Fibroblast of lung (primary cell): ENCODE measurements around the gene SDC4. TPM values are rescaled to one million over a fixed set of nuclear protein-coding genes. Genes with fewer than 3 reads are reported as not detected.

Experiments used
- DNase-seq, 2 donors: peaks; one replicate each; pipeline versions ENCODE4 v3.0.0 to v3.0.0-alpha.2; 2010; ENCODE audit warnings: low read depth in 2 of 2
- H2AFZ ChIP-seq: 2 replicates; pipeline ENCODE4 v1.5.1; 2012; ENCODE audit warnings: low read length, control low read depth, inconsistent platforms
- H3K27ac ChIP-seq: 2 replicates; pipeline ENCODE4 v1.5.1; 2011; ENCODE audit warnings: low read length, control low read depth; ENCODE audit not compliant: insufficient read depth
- H3K27me3 ChIP-seq: 2 replicates; pipeline ENCODE4 v1.5.1; 2011; ENCODE audit warnings: mild to moderate bottlenecking, low read length; ENCODE audit not compliant: control insufficient read depth, insufficient read depth
- H3K36me3 ChIP-seq: 2 replicates; pipeline ENCODE4 v1.5.1; 2011; ENCODE audit warnings: low read length; ENCODE audit not compliant: control insufficient read depth, insufficient read depth
- H3K4me1 ChIP-seq: 2 replicates; pipeline ENCODE4 v1.5.1; 2011; ENCODE audit warnings: low read length; ENCODE audit not compliant: control insufficient read depth, insufficient read depth; ENCODE audit errors: extremely low read depth
- H3K4me2 ChIP-seq: 2 replicates; pipeline ENCODE4 v1.5.1; 2011; ENCODE audit warnings: low read length, control low read depth; ENCODE audit not compliant: insufficient read depth; ENCODE audit errors: extremely low read depth
- H3K4me3 ChIP-seq, 4 experiments: fragments of 200-600 bp in 1 of 4; sonication (generic) in 1 of 4; replicated peaks in 1 of 4; 2 replicates each; pipeline ENCODE4 v1.5.1; 2011 to 2016; ENCODE audit warnings: low read length in 4 of 4, low read depth in 3 of 4, mild to moderate bottlenecking in 3 of 4, control low read depth in 2 of 4, inconsistent platforms in 1 of 4, mixed read lengths in 1 of 4; ENCODE audit not compliant: insufficient read depth in 1 of 4; ENCODE audit errors: control extremely low read depth in 1 of 4
- H3K79me2 ChIP-seq: 2 replicates; pipeline ENCODE4 v1.5.1; 2012; ENCODE audit warnings: mild to moderate bottlenecking, low read length, inconsistent platforms; ENCODE audit not compliant: control insufficient read depth, insufficient read depth
- H3K9ac ChIP-seq: 2 replicates; pipeline ENCODE4 v1.5.1; 2011; ENCODE audit warnings: mild to moderate bottlenecking, low read length, control low read depth; ENCODE audit not compliant: insufficient read depth
- H3K9me3 ChIP-seq: 2 replicates; pipeline ENCODE4 v1.5.1; 2012; ENCODE audit warnings: low read depth, low read length; ENCODE audit not compliant: control insufficient read depth, insufficient read depth
- H4K20me1 ChIP-seq: 2 replicates; pipeline ENCODE4 v1.5.1; 2011; ENCODE audit warnings: low read length; ENCODE audit not compliant: control insufficient read depth, insufficient read depth; ENCODE audit errors: extremely low read depth
- CTCF ChIP-seq, 2 donors: IDR thresholded peaks in 1 of 2; conservative IDR thresholded peaks in 1 of 2; 1 replicate in 1 of 2; 2 replicates in 1 of 2; pipeline ENCODE4 v1.5.1; 2011 to 2012; ENCODE audit warnings: low read length in 2 of 2, control low read depth in 1 of 2, inconsistent platforms in 1 of 2, low read depth in 1 of 2, mild to moderate bottlenecking in 1 of 2
- EZH2 ChIP-seq: IDR thresholded peaks from 2 replicates; pipeline ENCODE4 v1.5.1; 2012; ENCODE audit warnings: low read length, control low read depth, mild to moderate bottlenecking; ENCODE audit errors: missing control alignments
- polyA plus RNA-seq, 2 donors: library from polyadenylated mRNA; depleted of rRNA in 1 of 2; stranded (reverse) in 1 of 2; unstranded in 1 of 2; fragments of >200 nt; gene quantifications; 2 replicates each; pipeline ENCODE4 v1.2.1, GENCODE V29; 2011 to 2012; ENCODE audit warnings: missing spikeins in 1 of 2
- total RNA-seq: library from RNA; depleted of rRNA; stranded (reverse); fragments of >200 nt; gene quantifications from 2 replicates; pipeline ENCODE4 v1.2.1, GENCODE V29; 2014

SDC4 gene
- total and polyA plus RNA-seq, 2 donors (not counting 1 experiment from before 2014, with no cell fraction given), result 175 to 312 TPM

GRCh38 chr20:45301824-45302271 lies 46.4 kb downstream of the SDC4 start:
- no peak overlapping the region for H3K4me2 ChIP-seq
- H3K79me2 ChIP-seq, result no peaks in the 10 kb centered on the region
- no peak overlapping the region for H2AFZ ChIP-seq
- H3K9me3 ChIP-seq, result no peaks in the 10 kb centered on the region
- H3K9ac ChIP-seq, result no peak overlapping the region
- no peak overlapping the region for H3K27ac ChIP-seq
- TF ChIP-seq CTCF (conservative IDR thresholded peaks at IDR 0.05 in 1 of 2, IDR thresholded peaks at IDR 0.05 in 1 of 2; ENCODE audit: low read depth in 1 of 2, low read length in 2 of 2) (no peak), EZH2 (no peak)
- H3K36me3 ChIP-seq, result no peaks in the 10 kb centered on the region
- DNase-seq, result no peak
- no peak overlapping the region for H3K4me3 ChIP-seq
- no peaks in the 10 kb centered on the region for H4K20me1 ChIP-seq
- H3K27me3 ChIP-seq, result peaks cover 2% of the 10 kb centered on the region
- H3K4me1 ChIP-seq, result no peaks in the 10 kb centered on the region

- peaks cover under 1% of the 10 kb centered on the region for H3K27me3 ChIP-seq
- peak in 1 of 2 donors; percentile 14 for DNase-seq
- H3K36me3 ChIP-seq, result no peaks in the 10 kb centered on the region
- no peak overlapping the region for H2AFZ ChIP-seq
- no peak overlapping the region for H3K4me2 ChIP-seq
- H3K27ac ChIP-seq, result no peak overlapping the region
- no peak overlapping the region for H3K4me3 ChIP-seq
- H3K4me1 ChIP-seq, result no peaks in the 10 kb centered on the region
- H3K9me3 ChIP-seq, result no peaks in the 10 kb centered on the region
- no peaks in the 10 kb centered on the region for H4K20me1 ChIP-seq
- peak; percentile 11 to 51 for TF ChIP-seq CTCF (conservative IDR thresholded peaks at IDR 0.05 in 1 of 2, IDR thresholded peaks at IDR 0.05 in 1 of 2; ENCODE audit: low read depth in 1 of 2, low read length in 2 of 2)
- no peak for TF ChIP-seq EZH2
- no peaks in the 10 kb centered on the region for H3K79me2 ChIP-seq
- H3K9ac ChIP-seq, result no peak overlapping the region
Measured at GRCh38 chr20:45300961-45301360, 47.3 kb downstream of the SDC4 start.

- no peak overlapping the region for H2AFZ ChIP-seq
- no peak for DNase-seq
- no peaks in the 10 kb centered on the region for H3K4me1 ChIP-seq
- no peak overlapping the region for H3K4me3 ChIP-seq
- no peak overlapping the region for H3K4me2 ChIP-seq
- TF ChIP-seq EZH2 (no peak), CTCF (conservative IDR thresholded peaks at IDR 0.05 in 1 of 2, IDR thresholded peaks at IDR 0.05 in 1 of 2; ENCODE audit: low read depth in 1 of 2, low read length in 2 of 2) (no peak)
- H3K9me3 ChIP-seq, result no peaks in the 10 kb centered on the region
- no peaks in the 10 kb centered on the region for H3K27me3 ChIP-seq
- no peak overlapping the region for H3K9ac ChIP-seq
- no peaks in the 10 kb centered on the region for H4K20me1 ChIP-seq
- H3K36me3 ChIP-seq, result no peaks in the 10 kb centered on the region
- H3K79me2 ChIP-seq, result no peaks in the 10 kb centered on the region
- H3K27ac ChIP-seq, result no peak overlapping the region
Measured at GRCh38 chr20:45299786-45300185, 48.4 kb downstream of the SDC4 start.
